H9 (cell line): ENCODE data around the gene NXPH3. TPM values are rescaled to one million over a fixed set of nuclear protein-coding genes. Genes with fewer than 3 reads are reported as not detected.

ENCODE experiments used
- DNase-seq: peaks from one replicate; pipeline ENCODE4 v3.0.0-alpha.2; 2017
- H2AFZ ChIP-seq: one replicate; pipeline ENCODE4 v1.6.1; 2013; ENCODE audit warnings: mild to moderate bottlenecking, low read length, control low read depth, moderate library complexity
- H2AK5ac ChIP-seq: 2 replicates; pipeline ENCODE4 v1.6.1; 2013; ENCODE audit warnings: low read length, control low read depth, mixed read lengths; ENCODE audit not compliant: insufficient read length
- H2BK120ac ChIP-seq: one replicate; pipeline ENCODE4 v1.6.1; 2013; ENCODE audit warnings: low read depth, mild to moderate bottlenecking, low read length, control low read depth, inconsistent platforms; ENCODE audit not compliant: poor library complexity, severe bottlenecking
- H2BK12ac ChIP-seq: 2 replicates; pipeline ENCODE4 v1.6.1; 2013; ENCODE audit warnings: low read length, control low read depth, mixed read lengths, low read depth; ENCODE audit not compliant: insufficient read length
- H2BK15ac ChIP-seq: 2 replicates; pipeline ENCODE4 v1.6.1; 2013; ENCODE audit warnings: low read depth, low read length, control low read depth
- H2BK20ac ChIP-seq: one replicate; pipeline ENCODE4 v1.6.1; 2013; ENCODE audit warnings: low read depth, mild to moderate bottlenecking, low read length, control low read depth, inconsistent platforms; ENCODE audit not compliant: poor library complexity, severe bottlenecking
- H2BK5ac ChIP-seq: 2 replicates; pipeline ENCODE4 v1.6.1; 2013; ENCODE audit warnings: low read length, control low read depth, mixed read lengths; ENCODE audit not compliant: insufficient read length
- H3K14ac ChIP-seq: 2 replicates; pipeline ENCODE4 v1.6.1; 2013; ENCODE audit warnings: low read length, control low read depth; ENCODE audit not compliant: insufficient read depth
- H3K18ac ChIP-seq: 2 replicates; pipeline ENCODE4 v1.6.1; 2013; ENCODE audit warnings: low read depth, mild to moderate bottlenecking, mixed read lengths, low read length, control low read depth; ENCODE audit not compliant: insufficient read length
- H3K23ac ChIP-seq: 2 replicates; pipeline ENCODE4 v1.6.1; 2013; ENCODE audit warnings: low read length, control low read depth, mixed read lengths, low read depth; ENCODE audit not compliant: insufficient read length
- H3K23me2 ChIP-seq: 2 replicates; pipeline ENCODE4 v1.6.1; 2013; ENCODE audit warnings: low read depth, mild to moderate bottlenecking, mixed read lengths, low read length, control low read depth; ENCODE audit not compliant: insufficient read length, poor library complexity, severe bottlenecking
- H3K27ac ChIP-seq: 2 replicates; pipeline ENCODE4 v1.5.1; 2013; ENCODE audit warnings: low read length, control low read depth, mixed read lengths, low read depth; ENCODE audit not compliant: insufficient read length
- H3K27me3 ChIP-seq: 2 replicates; pipeline ENCODE4 v1.6.1; 2013; ENCODE audit warnings: low read length, control low read depth, inconsistent platforms; ENCODE audit not compliant: insufficient read depth
- H3K4ac ChIP-seq: 2 replicates; pipeline ENCODE4 v1.6.1; 2013; ENCODE audit warnings: low read depth, mild to moderate bottlenecking, control low read depth, inconsistent platforms, low read length, moderate library complexity
- H3K4me1 ChIP-seq: 2 replicates; pipeline ENCODE4 v1.6.1; 2013; ENCODE audit warnings: low read length, control low read depth, inconsistent platforms; ENCODE audit not compliant: insufficient read depth
- H3K4me2 ChIP-seq: 2 replicates; pipeline ENCODE4 v1.6.1; 2013; ENCODE audit warnings: low read length, control low read depth, mixed read lengths; ENCODE audit not compliant: insufficient read length, insufficient read depth
- H3K56ac ChIP-seq: 2 replicates; pipeline ENCODE4 v1.6.1; 2013; ENCODE audit warnings: low read depth, mild to moderate bottlenecking, mixed read lengths, low read length, control low read depth; ENCODE audit not compliant: insufficient read length
- H3K79me1 ChIP-seq: 2 replicates; pipeline ENCODE4 v1.6.1; 2013; ENCODE audit warnings: low read depth, mild to moderate bottlenecking, moderate library complexity, low read length, control low read depth, inconsistent platforms; ENCODE audit not compliant: insufficient read depth, poor library complexity, severe bottlenecking
- H3K79me2 ChIP-seq: 2 replicates; pipeline ENCODE4 v1.6.1; 2013; ENCODE audit warnings: low read length, control low read depth, inconsistent platforms; ENCODE audit not compliant: insufficient read depth
- H3K9ac ChIP-seq: 2 replicates; pipeline ENCODE4 v1.6.1; 2013; ENCODE audit warnings: low read length, control low read depth, mixed read lengths; ENCODE audit not compliant: insufficient read length; ENCODE audit errors: extremely low read depth
- H3K9me3 ChIP-seq: one replicate; pipeline ENCODE4 v1.6.1; 2013; ENCODE audit warnings: low read depth, low read length, inconsistent platforms; ENCODE audit not compliant: control insufficient read depth
- H3T11ph ChIP-seq: one replicate; pipeline ENCODE4 v1.6.1; 2013; ENCODE audit warnings: mild to moderate bottlenecking, low read length, control low read depth, inconsistent platforms
- H4K20me1 ChIP-seq: one replicate; pipeline ENCODE4 v1.6.1; 2013; ENCODE audit not compliant: control insufficient read depth, insufficient read length, insufficient read depth
- H4K5ac ChIP-seq: 2 replicates; pipeline ENCODE4 v1.6.1; 2013; ENCODE audit warnings: low read depth, mild to moderate bottlenecking, mixed read lengths, low read length, control low read depth; ENCODE audit not compliant: insufficient read length
- H4K8ac ChIP-seq: replicated peaks from 2 replicates; pipeline ENCODE4 v1.6.1; 2013; ENCODE audit warnings: low read length, control low read depth, mixed read lengths, low read depth; ENCODE audit not compliant: insufficient read length
- H4K91ac ChIP-seq: 2 replicates; pipeline ENCODE4 v1.6.1; 2013; ENCODE audit warnings: low read depth, mild to moderate bottlenecking, moderate library complexity, mixed read lengths, low read length, control low read depth; ENCODE audit not compliant: insufficient read length
- H3K27ac Mint-ChIP-seq, 3 experiments: 2 replicates in 2 of 3; 3 replicates in 1 of 3; pipeline ENCODE4 v1.8.0; 2020 to 2021; ENCODE audit warnings: mixed read lengths in 3 of 3, mild to moderate bottlenecking in 1 of 3, moderate library complexity in 1 of 3
- H3K27me3 Mint-ChIP-seq: 2 replicates; pipeline ENCODE4 v1.8.0; 2021; ENCODE audit warnings: low read depth, mild to moderate bottlenecking, moderate library complexity, mixed read lengths
- H3K36me3 Mint-ChIP-seq, 3 experiments: 2 replicates in 2 of 3; 3 replicates in 1 of 3; pipeline ENCODE4 v1.8.0; 2020 to 2021; ENCODE audit warnings: low read depth in 3 of 3, mixed read lengths in 3 of 3; ENCODE audit not compliant: insufficient read depth in 1 of 3
- H3K4me1 Mint-ChIP-seq, 2 experiments: 2 replicates each; pipeline ENCODE4 v1.8.0; 2020; ENCODE audit warnings: mixed read lengths in 2 of 2
- H3K4me3 Mint-ChIP-seq, 2 experiments: 2 replicates in 1 of 2; 3 replicates in 1 of 2; pipeline ENCODE4 v1.8.0; 2020 to 2021; ENCODE audit warnings: mild to moderate bottlenecking in 2 of 2, mixed read lengths in 2 of 2, moderate library complexity in 1 of 2
- H3K9me3 Mint-ChIP-seq, 2 experiments: 2 replicates in 1 of 2; 3 replicates in 1 of 2; pipeline ENCODE4 v1.8.0; 2020; ENCODE audit warnings: mild to moderate bottlenecking in 2 of 2, mixed read lengths in 2 of 2, moderate library complexity in 1 of 2
- WGBS: extraction: QIAGEN DNeasy Blood & Tissue Kit; methylation state at CpG from one replicate; pipeline ENCODE4 v1.1.7; 2013; ENCODE audit warnings: missing lambda C conversion rate, low lambda C conversion rate, mixed read lengths; ENCODE audit not compliant: insufficient read length; ENCODE audit errors: extremely low coverage; 5-methylcytosine and 5-hydroxymethylcytosine counted together
- total RNA-seq: library from RNA; stranded (reverse); gene quantifications from 2 replicates; pipeline ENCODE4 v1.2.1, GENCODE V29; 2021
- TF ChIP-seq, protein P1 (sequence below): fragments of 200-600 bp; sonication (generic); conservative IDR thresholded peaks from 3 replicates; pipeline ENCODE4 v1.8.0; 2021; ENCODE audit warnings: antibody characterized with exemption, mild to moderate bottlenecking

Gene NXPH3
- total RNA-seq, 1 experiment from 2014 or later, result 1.3 TPM

- no peaks in the 10 kb centered on the region for H3K27me3 ChIP-seq
- H3K9ac ChIP-seq, result no peak overlapping the region
- H3K4me1 Mint-ChIP-seq, result peaks cover 9 to 17% of the 10 kb centered on the region in 2 experiments
- H3K27me3 Mint-ChIP-seq, result no peaks in the 10 kb centered on the region
- H2AK5ac ChIP-seq, result no peak overlapping the region
- no peaks in the 10 kb centered on the region for H3K9me3 ChIP-seq
- no peaks in the 10 kb centered on the region for H4K20me1 ChIP-seq
- TF ChIP-seq, protein P1, sequence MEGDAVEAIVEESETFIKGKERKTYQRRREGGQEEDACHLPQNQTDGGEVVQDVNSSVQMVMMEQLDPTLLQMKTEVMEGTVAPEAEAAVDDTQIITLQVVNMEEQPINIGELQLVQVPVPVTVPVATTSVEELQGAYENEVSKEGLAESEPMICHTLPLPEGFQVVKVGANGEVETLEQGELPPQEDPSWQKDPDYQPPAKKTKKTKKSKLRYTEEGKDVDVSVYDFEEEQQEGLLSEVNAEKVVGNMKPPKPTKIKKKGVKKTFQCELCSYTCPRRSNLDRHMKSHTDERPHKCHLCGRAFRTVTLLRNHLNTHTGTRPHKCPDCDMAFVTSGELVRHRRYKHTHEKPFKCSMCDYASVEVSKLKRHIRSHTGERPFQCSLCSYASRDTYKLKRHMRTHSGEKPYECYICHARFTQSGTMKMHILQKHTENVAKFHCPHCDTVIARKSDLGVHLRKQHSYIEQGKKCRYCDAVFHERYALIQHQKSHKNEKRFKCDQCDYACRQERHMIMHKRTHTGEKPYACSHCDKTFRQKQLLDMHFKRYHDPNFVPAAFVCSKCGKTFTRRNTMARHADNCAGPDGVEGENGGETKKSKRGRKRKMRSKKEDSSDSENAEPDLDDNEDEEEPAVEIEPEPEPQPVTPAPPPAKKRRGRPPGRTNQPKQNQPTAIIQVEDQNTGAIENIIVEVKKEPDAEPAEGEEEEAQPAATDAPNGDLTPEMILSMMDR, result no peak
- peaks cover 3 to 28% (median 20%) of the 10 kb centered on the region in 3 experiments; a peak in 5 of 7 replicates for H3K36me3 Mint-ChIP-seq
- no peak overlapping the region for H3T11ph ChIP-seq
- H3K14ac ChIP-seq, result no peak overlapping the region
- no CpG with 5 or more reads among the region's 4 CpGs for WGBS
- H3K4me2 ChIP-seq, result no peak overlapping the region
- H2BK5ac ChIP-seq, result no peak overlapping the region
- no peak overlapping the region for H2BK20ac ChIP-seq
- no peak overlapping the region for H3K4me3 Mint-ChIP-seq
- no peak overlapping the region for H3K56ac ChIP-seq
- no peaks in the 10 kb centered on the region for H3K9me3 Mint-ChIP-seq
- no peak overlapping the region for H2AFZ ChIP-seq
- H3K23ac ChIP-seq, result no peak overlapping the region
- 0 out of 2 replicates have a peak, but pooled peaks cover 3% of the 10 kb centered on the region for H3K4me1 ChIP-seq
- no peak for DNase-seq
- H4K5ac ChIP-seq, result no peak overlapping the region
- H4K8ac ChIP-seq, result no peak overlapping the region
- H2BK15ac ChIP-seq, result no peak overlapping the region
- H2BK120ac ChIP-seq, result no peak overlapping the region
- H3K79me1 ChIP-seq, result no peaks in the 10 kb centered on the region
- no peak overlapping the region for H3K27ac ChIP-seq
- H2BK12ac ChIP-seq, result no peak overlapping the region
- H3K27ac Mint-ChIP-seq, result no peak overlapping the region
- H3K18ac ChIP-seq, result no peak overlapping the region
- H3K4ac ChIP-seq, result no peak overlapping the region
- H3K79me2 ChIP-seq, result no peaks in the 10 kb centered on the region
- no peak overlapping the region for H4K91ac ChIP-seq
- no peaks in the 10 kb centered on the region for H3K23me2 ChIP-seq
Observed at GRCh38 chr17:49595328-49595727, 19.7 kb downstream of the NXPH3 start.
